NCI-H2081 treated with DMSO at 0.1 percent for 48 hours (cell line): ENCODE measurements around the gene BPIFB3.
"Not testable (repeated sequence)": the region's sequence is repeated elsewhere in the genome, so short reads cannot be mapped to it uniquely, and the experiment has no call there.

Source experiments
- DNase-seq: peaks from one replicate; lab custom pipeline; 2025; lab: John Stamatoyannopoulos, UW

BPIFB3 gene

GRCh38 chr20:33086052-33086722, 32.5 kb downstream of the BPIFB3 start:
- no peak for DNase-seq

DNA sequence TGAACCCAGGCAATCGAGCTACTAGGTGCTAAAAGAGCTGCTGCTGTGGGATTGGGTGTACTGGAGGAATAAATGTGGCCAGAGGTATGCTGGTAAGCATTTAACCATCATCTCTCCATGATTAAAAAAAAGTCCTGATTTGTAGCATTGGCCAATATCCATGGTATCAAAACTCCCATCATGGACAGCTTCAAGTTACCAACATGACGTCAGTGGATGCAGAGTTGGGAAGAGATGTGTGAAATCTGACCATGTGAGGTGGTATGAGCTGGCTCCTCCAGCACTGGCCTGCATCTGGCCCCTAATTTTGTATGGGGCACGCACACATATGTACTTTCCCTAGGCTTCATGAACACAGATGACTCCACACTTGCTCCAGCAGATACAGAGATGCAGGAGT, 37.4 kb downstream of the BPIFB3 start:
- no peak for DNase-seq

DNA sequence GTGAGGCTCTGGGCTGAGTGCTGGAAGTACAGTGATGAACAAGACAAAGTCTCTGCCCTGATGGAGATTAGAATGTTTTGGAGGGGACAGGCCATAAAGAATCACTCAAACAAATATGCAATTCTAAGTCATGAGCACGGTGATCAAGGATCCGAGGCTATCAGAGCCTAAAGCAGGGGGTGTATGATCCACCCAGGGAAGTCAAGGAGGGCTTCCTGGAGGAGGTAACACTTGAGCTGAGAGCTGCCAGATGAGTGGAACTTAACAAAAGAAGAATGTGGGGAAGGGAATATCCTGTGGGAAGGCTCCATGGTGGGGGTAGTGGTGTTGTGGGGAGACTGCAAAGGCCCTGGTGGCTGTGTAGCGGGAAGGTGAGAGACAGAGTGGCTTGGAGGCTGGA, 38.0 kb downstream of the BPIFB3 start:
- DNase-seq, result no peak

- no peak for DNase-seq
Measured at GRCh38 chr20:33092361-33092760, 38.7 kb downstream of the BPIFB3 start.

DNA sequence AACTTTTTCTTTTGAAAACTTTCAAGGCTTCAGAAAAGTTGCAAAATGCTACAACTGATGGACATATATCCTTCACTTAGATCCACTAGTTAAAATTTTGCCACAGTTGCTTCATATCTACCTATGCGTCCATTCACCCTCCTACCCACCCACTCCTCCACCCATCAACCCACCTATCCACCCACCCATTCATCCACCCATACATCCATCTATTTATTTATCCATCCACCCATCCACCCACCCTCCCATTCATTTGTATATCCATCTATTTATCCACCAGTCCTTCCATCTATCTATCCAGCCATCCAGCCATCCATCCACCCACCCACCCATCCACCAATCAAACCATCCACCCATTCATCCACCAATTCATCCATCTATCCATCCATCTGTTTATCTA, 39.4 kb downstream of the BPIFB3 start:
- no peak for DNase-seq

DNA sequence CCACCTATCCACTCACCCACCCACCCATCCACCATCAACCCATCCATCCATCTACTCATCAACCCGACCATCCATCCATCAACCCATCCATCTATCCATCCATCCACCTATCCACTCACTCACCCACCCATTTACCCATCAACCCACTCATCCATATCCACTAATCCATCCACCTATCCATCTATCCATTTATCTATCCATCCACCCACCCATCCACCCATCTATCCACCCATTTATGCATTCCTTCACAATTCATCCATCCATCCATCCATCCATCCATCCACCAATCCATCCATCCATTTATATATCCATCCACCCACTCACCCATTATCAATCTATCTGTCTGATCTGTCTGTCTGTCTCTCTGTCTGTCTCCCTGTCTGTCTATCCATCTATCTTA, 39.9 kb downstream of the BPIFB3 start:
- no peak for DNase-seq

DNA sequence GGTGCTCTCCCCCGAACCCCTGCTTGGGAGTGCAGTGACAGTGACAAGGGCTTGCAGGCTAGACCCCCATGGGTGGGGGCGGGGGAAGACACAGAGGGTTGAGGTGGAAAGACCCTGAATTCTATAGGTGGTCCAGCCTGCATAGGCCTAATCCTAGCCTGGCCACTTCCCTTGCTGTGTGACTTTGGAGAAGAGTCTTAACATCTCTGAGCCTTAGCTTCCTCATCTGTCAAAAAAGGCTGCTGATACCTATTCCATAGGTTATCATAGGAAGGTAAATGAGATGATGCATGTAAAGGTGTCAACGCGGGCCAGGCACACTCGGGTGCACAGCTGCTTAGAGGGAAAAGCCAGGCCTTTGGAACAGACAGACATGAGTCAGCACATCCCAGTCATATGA, 41.5 kb downstream of the BPIFB3 start:
- DNase-seq, result no peak

DNA sequence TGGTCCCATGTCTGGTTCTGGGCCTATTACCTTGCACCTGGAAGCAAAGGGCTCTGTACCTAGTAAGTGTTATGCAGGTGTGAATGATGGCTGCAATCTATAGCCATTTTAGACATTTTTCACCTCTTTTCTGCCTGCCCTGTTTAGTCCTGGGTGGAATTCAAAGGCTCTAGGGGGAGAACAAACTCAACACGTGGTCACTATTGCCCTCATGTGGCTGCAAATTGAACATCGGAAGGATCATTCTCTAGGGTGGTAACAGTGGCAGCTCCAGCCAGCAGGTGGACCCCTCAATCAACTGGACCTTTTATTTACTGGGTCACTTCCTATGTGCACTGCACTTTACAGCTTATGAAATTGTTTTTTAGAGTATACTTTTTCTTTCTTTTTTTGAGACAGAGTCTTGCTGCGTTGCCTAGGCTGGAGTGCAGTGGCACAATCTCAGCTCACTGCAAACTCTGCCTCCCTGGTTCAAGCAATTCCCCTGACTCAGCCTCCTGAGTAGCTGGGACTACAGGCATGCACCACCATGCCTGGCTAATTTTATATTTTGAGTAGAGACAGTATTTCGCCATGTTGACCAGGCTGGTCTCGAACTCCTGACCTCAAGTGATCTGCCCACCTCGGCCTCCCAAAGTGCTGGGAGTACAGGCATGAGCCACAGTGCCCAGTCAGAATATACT, 42.3 kb downstream of the BPIFB3 start:
- peak; percentile 33 for DNase-seq

- DNase-seq, result no peak
Measured at GRCh38 chr20:33097001-33097400, 43.3 kb downstream of the BPIFB3 start.

DNA sequence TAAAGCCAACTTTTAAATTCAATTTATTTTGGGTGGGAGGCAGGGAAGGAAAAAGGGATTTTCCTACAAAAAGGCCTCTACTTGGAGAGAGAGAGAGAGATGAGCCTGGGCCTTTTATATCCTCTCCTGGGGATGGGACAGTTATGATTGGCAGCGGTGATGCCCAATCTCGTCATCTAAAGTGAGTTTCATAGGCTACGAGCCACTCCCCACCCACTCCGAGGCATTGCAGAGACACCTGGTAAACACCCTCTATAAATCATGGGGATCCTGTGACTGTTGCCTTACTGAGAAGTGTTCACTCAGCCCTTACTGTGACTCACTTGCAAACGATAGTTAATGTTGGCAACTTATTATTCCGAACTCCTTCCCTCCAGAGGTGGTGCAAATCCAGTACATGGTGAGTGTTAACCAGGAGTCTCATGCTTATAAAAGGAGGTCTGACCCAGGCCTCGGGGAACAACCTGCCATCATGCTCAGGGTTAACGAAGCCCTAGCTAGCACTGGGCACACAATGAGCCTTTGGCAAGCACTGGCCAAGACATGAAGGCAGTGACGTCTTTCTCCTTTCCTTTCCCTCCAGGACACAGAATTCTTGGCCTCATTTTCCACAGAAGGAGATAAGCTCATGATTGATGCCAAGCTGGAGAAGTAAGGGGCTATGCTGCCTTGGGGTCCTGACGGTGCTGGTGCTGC, 46.3 kb downstream of the BPIFB3 start:
- no peak for DNase-seq

GRCh38 chr20:33103556-33103955, 49.9 kb downstream of the BPIFB3 start:
- no peak for DNase-seq

DNA sequence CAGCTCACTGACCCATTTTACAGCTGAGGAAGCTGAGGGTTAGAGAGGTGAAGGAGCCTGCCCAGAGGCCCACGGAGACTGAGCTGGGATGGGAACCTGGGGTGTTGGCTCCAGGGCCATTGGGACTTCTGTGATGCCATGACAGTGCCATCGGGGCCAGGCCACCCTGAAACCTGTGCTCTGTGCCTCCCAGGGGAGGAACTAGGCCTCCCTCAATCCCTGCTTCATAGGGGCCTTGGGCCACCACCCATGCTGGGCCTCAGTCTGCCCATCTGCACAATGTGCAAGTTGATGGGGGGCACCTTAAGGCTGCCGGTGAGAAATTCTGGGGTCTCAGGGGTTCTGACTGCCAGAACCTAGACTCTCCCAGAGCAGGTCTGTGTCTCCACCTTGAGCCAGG, 50.6 kb downstream of the BPIFB3 start:
- DNase-seq, result no peak

DNA sequence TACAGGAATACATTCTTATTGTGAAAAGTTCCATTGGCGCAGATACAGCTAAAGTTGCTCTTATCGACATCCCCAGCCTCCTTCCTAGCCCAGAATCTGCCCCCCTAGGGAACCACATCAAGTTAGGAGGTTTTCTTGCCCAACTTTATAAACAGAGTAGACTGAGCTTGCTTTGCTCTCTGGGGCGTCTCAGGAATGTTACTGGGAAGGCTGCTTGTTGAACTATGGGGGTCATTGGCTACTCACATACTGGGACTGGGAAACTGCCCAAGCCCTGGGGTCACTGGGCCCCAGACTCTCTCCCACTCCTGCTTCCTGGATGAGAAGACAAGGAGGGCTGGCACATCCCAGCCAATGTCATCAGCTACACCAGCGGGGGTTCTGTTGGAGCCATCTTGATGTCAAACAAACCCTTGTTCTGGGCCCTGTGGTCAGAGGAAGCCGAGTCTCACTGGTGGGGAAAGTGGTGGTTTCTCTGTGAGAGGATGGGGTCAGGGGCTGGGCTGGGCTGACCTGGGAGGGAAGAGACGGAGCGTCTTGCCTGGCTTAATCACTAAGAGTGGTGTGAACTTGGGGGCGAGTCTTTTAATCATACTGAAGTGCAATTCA, 51.7 kb downstream of the BPIFB3 start:
- DNase-seq, result no peak

DNA sequence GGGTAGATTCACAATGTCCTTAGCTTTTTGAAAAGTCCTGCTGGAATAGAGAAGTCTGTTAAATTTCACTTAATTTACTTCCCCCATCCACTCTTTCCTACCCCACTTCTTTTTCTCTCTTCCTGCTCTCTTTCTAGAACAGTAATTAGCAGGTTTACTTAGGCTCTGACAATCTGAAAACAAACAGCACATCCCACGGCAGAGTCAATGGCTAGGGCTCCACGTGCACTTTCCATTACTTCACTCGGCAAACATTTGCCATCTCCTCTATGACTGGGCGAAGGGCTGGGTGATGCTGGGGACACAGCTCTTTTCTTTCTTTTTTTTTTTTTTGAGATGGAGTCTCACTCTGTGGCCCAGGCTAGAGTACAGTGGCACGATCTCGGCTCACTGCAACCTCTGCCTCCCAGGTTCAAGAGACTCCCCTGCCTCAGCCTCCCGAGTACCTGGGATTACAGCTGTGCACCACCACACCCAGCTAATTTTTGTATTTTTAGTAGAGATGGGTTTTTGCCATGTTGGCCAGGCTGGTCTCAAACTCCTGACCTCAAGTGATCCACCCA, 52.4 kb downstream of the BPIFB3 start:
- DNase-seq, result not testable (repeated sequence)

- no peak for DNase-seq
Measured at GRCh38 chr20:33108661-33109060, 55.0 kb downstream of the BPIFB3 start.

GRCh38 chr20:33110147-33110825, 56.6 kb downstream of the BPIFB3 start:
- DNase-seq, result no peak

- no peak for DNase-seq
Measured at GRCh38 chr20:33111306-33111705, 57.6 kb downstream of the BPIFB3 start.

DNA sequence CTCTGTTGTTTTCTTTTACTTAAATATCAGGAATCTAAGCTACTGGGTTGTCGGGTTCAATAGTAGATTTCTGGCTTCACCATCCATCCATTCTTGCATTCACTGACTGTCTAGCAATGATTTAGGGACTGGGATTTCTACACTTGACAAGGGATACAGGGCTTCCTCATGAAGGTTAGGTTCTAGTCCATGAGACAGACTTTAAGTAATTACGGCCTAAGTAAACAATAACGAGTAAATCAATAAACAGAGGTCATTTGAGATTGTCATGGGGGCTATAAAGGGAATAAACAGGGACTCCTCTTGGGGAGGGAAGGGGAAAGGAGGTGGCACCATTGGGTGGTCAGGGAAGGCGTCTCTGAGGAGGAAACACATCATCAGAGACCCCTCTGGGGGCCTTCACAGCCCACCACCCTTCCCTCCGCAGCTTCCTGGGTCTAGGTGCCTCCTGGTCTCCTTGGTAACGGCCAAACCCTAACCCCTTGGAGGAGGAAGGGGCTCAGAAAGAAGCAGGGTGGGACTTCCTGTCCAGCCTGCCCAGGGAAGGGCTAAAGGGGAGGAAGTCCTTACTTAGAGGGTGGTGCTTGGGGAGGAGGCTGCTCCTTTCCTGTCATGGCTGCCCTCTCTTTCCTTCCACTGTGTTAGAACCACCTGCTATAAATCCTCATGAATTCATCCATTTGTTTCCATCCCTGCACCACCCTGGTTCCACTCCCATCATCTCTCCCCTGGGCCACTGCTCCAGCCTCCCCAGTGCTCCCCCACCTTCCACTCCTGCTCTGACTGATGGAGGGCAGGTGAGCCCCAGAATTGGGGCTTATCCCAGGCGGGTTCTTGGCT, 59.1 kb downstream of the BPIFB3 start:
- DNase-seq, result no peak

GRCh38 chr20:33113387-33113908, 59.7 kb downstream of the BPIFB3 start:
- no peak for DNase-seq

GRCh38 chr20:33115501-33115900, 61.8 kb downstream of the BPIFB3 start:
- DNase-seq, result not testable (repeated sequence)
